ENCODE measurements around the gene SESTD1.

- TF ChIP-seq CTCF (IDR thresholded peaks at IDR 0.05; ENCODE audit: insufficient read depth, low read depth, low read length) = no peak
- TF ChIP-seq EZH2 (IDR thresholded peaks at IDR 0.05; ENCODE audit: insufficient read depth, low read length) = no peak
Observed at GRCh38 chr2:179172894-179173293, 91.7 kb downstream of the SESTD1 start.
